HFFc6 (cell line): ENCODE measurements around the gene LIN28A. TPM values are rescaled to one million over a fixed set of nuclear protein-coding genes. Genes with fewer than 3 reads are reported as not detected.
A peak's percentile ranks its signal among the peaks of the same experiment; 100 is the strongest.
"Not testable (repeated sequence)": the region's sequence is repeated elsewhere in the genome, so short reads cannot be mapped to it uniquely, and the experiment has no call there.

Source experiments
- DNase-seq: peaks from one replicate; pipeline ENCODE4 v3.0.0-alpha.2; 2018
- H3K27ac Mint-ChIP-seq: 2 replicates; pipeline ENCODE4 v1.8.0; 2020; ENCODE audit warnings: mild to moderate bottlenecking, mixed read lengths
- H3K27me3 Mint-ChIP-seq: 2 replicates; pipeline ENCODE4 v1.8.0; 2021; ENCODE audit warnings: mild to moderate bottlenecking, moderate library complexity, mixed read lengths; ENCODE audit not compliant: insufficient read depth
- H3K36me3 Mint-ChIP-seq: 2 replicates; pipeline ENCODE4 v1.8.0; 2021; ENCODE audit warnings: low read depth, mixed read lengths
- H3K4me1 Mint-ChIP-seq: 2 replicates; pipeline ENCODE4 v1.8.0; 2020; ENCODE audit warnings: low read depth, mixed read lengths
- H3K4me3 Mint-ChIP-seq: 2 replicates; pipeline ENCODE4 v1.8.0; 2020; ENCODE audit warnings: mild to moderate bottlenecking, moderate library complexity, mixed read lengths
- H3K9me3 Mint-ChIP-seq: 2 replicates; pipeline ENCODE4 v1.8.0; 2020; ENCODE audit warnings: mild to moderate bottlenecking, mixed read lengths
- CTCF ChIP-seq: fragments of 200-600 bp; sonication (generic); IDR thresholded peaks from 2 replicates; pipeline ENCODE4 v1.5.0; 2021; ENCODE audit warnings: antibody characterized with exemption, mild to moderate bottlenecking
- total RNA-seq, 6 experiments: library from RNA; stranded (reverse); fragmentation: NEBNext Ultra II Directional; extraction: Animal tissue kit (Norgen Biotek cat#: 25700); gene quantifications; 2 replicates in 1 of 6; 3 replicates in 5 of 6; pipeline ENCODE4 v1.2.3, GENCODE V29; 2021

LIN28A gene
- total RNA-seq, 6 experiments from 2014 or later = not detected

- H3K4me1 Mint-ChIP-seq = peaks cover 12% of the 10 kb centered on the region
- no peaks in the 10 kb centered on the region; the same call in 1 of the 2 replicates for H3K36me3 Mint-ChIP-seq
- H3K9me3 Mint-ChIP-seq = peaks cover 5% of the 10 kb centered on the region; the same call in 1 of the 2 replicates
- no peak overlapping the region for H3K4me3 Mint-ChIP-seq
- no peak overlapping the region for H3K27ac Mint-ChIP-seq
- H3K27me3 Mint-ChIP-seq = peaks cover 23% of the 10 kb centered on the region
- no peak for DNase-seq
- TF ChIP-seq CTCF = no peak
Measured at GRCh38 chr1:26367441-26367840, 43.2 kb upstream of the LIN28A start.

DNA sequence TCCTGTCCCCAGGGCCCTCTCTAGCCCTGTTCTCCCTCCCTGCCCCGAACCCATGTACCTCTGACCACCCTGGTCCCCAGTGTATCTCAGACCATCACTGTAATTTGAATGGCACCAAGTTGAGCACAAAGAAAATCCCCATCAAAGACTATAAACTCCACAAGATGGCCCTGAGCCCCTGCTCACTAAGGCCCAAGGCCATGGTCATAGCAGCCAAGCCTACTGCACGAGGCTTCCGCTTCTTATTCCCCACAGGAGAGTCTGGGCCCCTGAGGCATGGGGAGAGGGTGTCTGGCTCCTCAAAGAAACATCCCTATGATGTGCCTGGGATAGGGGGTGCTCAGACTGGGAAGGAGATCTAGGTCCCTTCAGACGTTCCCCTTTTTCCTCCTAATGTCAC lies 42.6 kb upstream of the LIN28A start:
- Mint-ChIP-seq H3K27me3 (peaks cover 20% of the 10 kb centered on the region), H3K9me3 (peaks cover 5% of the 10 kb centered on the region; the same call in 1 of the 2 replicates), H3K27ac (no peak overlapping the region), H3K4me3 (no peak overlapping the region), H3K4me1 (peaks cover 15% of the 10 kb centered on the region), H3K36me3 (no peaks in the 10 kb centered on the region; the same call in 1 of the 2 replicates)
- DNase-seq = no peak
- TF ChIP-seq CTCF = no peak

- H3K27ac Mint-ChIP-seq = no peak overlapping the region
- peaks cover 17% of the 10 kb centered on the region for H3K4me1 Mint-ChIP-seq
- no peak overlapping the region for H3K4me3 Mint-ChIP-seq
- no peaks in the 10 kb centered on the region; the same call in 1 of the 2 replicates for H3K36me3 Mint-ChIP-seq
- peaks cover 17% of the 10 kb centered on the region for H3K27me3 Mint-ChIP-seq
- H3K9me3 Mint-ChIP-seq = peaks cover 5% of the 10 kb centered on the region; the same call in 1 of the 2 replicates
- no peak for TF ChIP-seq CTCF
- no peak for DNase-seq
Measured at GRCh38 chr1:26368486-26368885, 42.1 kb upstream of the LIN28A start.

GRCh38 chr1:26370591-26371382 lies 39.8 kb upstream of the LIN28A start:
- Mint-ChIP-seq H3K4me3 (no peak overlapping the region), H3K27ac (no peak overlapping the region)

DNA sequence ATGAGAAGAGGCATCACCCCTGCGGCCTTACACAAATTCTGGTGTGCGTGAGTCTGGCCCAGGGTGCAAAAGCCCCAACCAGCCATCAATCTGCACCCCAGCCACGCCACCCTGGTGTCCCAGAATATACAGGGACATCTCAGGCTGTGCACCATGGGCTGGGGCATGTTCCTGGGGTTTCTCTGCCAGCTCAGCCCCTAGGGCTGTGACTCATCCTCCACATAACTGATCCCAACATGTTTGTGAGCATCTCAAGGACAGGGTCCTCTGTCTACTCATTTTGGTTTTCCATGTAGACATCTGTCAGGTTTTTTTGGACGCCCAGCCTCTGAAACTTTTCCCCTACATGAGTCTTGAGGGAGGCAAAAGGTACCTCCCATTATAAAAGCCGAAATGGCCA lies 38.6 kb upstream of the LIN28A start:
- H3K4me3 Mint-ChIP-seq = no peak overlapping the region
- H3K27me3 Mint-ChIP-seq = peaks cover 4% of the 10 kb centered on the region
- DNase-seq = peak; percentile 17
- peaks cover 5% of the 10 kb centered on the region; the same call in 1 of the 2 replicates for H3K9me3 Mint-ChIP-seq
- H3K36me3 Mint-ChIP-seq = no peaks in the 10 kb centered on the region; the same call in 1 of the 2 replicates
- no peak overlapping the region for H3K27ac Mint-ChIP-seq
- H3K4me1 Mint-ChIP-seq = peaks cover 47% of the 10 kb centered on the region
- no peak for TF ChIP-seq CTCF

More at GRCh38 chr1:26370591-26371382, 39.8 kb upstream of the LIN28A start:
- no peak for DNase-seq
- Mint-ChIP-seq H3K9me3 (peaks cover 5% of the 10 kb centered on the region; the same call in 1 of the 2 replicates), H3K4me1 (peaks cover 35% of the 10 kb centered on the region), H3K36me3 (no peaks in the 10 kb centered on the region; the same call in 1 of the 2 replicates), H3K27me3 (peaks cover 4% of the 10 kb centered on the region)
- no peak for TF ChIP-seq CTCF

GRCh38 chr1:26372611-26373010 lies 38.0 kb upstream of the LIN28A start, which contains the start of gene ZNF683:
ZNF683 (minus strand) TSS chr1:26372750; CDS start chr1:26368571, 4,179 bp downstream.
- not testable (repeated sequence) for H3K27me3 Mint-ChIP-seq, DNase-seq, H3K4me3 Mint-ChIP-seq, H3K27ac Mint-ChIP-seq, H3K9me3 Mint-ChIP-seq, H3K36me3 Mint-ChIP-seq
- H3K4me1 Mint-ChIP-seq = peaks cover 52% of the 10 kb centered on the region
